Measurements from ENCODE around the gene ZNF207. TPM values are rescaled to one million over a fixed set of nuclear protein-coding genes. Genes with fewer than 3 reads are reported as not detected.

Gene ZNF207
- total RNA-seq, 2 experiments from 2014 or later, result 252 to 262 TPM

- no peaks in the 10 kb centered on the region for H3K36me3 Mint-ChIP-seq (ENCODE audit: low read depth)
- no peaks in the 10 kb centered on the region for H3K9me3 Mint-ChIP-seq
- no peak overlapping the region for H3K27ac Mint-ChIP-seq
- H3K27ac ChIP-seq (ENCODE audit: low read depth in 1 of 2, low read length in 2 of 2), result no peak overlapping the region
- H3K27me3 Mint-ChIP-seq, result peaks cover 1% of the 10 kb centered on the region
- DNase-seq (no peak), ATAC-seq (ENCODE audit: poor library complexity) (no peak)
- no peaks in the 10 kb centered on the region for H3K9me3 ChIP-seq (ENCODE audit: control insufficient read depth in 1 of 2, insufficient read depth in 1 of 2, low read length in 2 of 2)
- peaks cover 9% of the 10 kb centered on the region for H3K4me1 Mint-ChIP-seq (ENCODE audit: low read depth)
- H3K27me3 ChIP-seq (ENCODE audit: control insufficient read depth in 1 of 2, insufficient read depth in 2 of 2, low read length in 2 of 2), result no peaks in the 10 kb centered on the region
- no peaks in the 10 kb centered on the region for H3K36me3 ChIP-seq (ENCODE audit: insufficient read depth, low read length)
- intact Hi-C loops (cut with DNase I, micrococcal nuclease), result no loop called here
- CTCF ChIA-PET, result no interaction called here
- POLR2A ChIA-PET, result no interaction called here
- H3K4me1 ChIP-seq (ENCODE audit: insufficient read depth, low read length), result peaks cover 21% of the 10 kb centered on the region
- no peak for TF ChIP-seq CTCF (IDR thresholded peaks at IDR 0.05)
- no peak overlapping the region for H3K4me3 ChIP-seq (ENCODE audit: low read length)
- H3K4me3 Mint-ChIP-seq, result no peak overlapping the region
Measured at GRCh38 chr17:32320847-32321246, 29.1 kb upstream of the ZNF207 start.

- Mint-ChIP-seq H3K36me3 (ENCODE audit: low read depth) (no peaks in the 10 kb centered on the region), H3K27ac (no peak overlapping the region), H3K4me1 (ENCODE audit: low read depth) (peaks cover 9% of the 10 kb centered on the region), H3K27me3 (no peaks in the 10 kb centered on the region), H3K9me3 (no peaks in the 10 kb centered on the region), H3K4me3 (no peak overlapping the region)
- no peaks in the 10 kb centered on the region for H3K36me3 ChIP-seq (ENCODE audit: insufficient read depth, low read length)
- H3K4me3 ChIP-seq (ENCODE audit: low read length), result no peak overlapping the region
- ChIA-PET CTCF (no interaction called here), POLR2A (interaction anchor here (1.4 kb wide), 1 partner anchor 28 kb away, joined by 4 read pairs; no protein-coding TSS in a partner anchor)
- TF ChIP-seq CTCF (IDR thresholded peaks at IDR 0.05), result no peak
- ATAC-seq (ENCODE audit: poor library complexity) (no peak), DNase-seq (no peak)
- H3K27ac ChIP-seq (ENCODE audit: low read depth in 1 of 2, low read length in 2 of 2), result no peak overlapping the region
- peaks cover 21% of the 10 kb centered on the region for H3K4me1 ChIP-seq (ENCODE audit: insufficient read depth, low read length)
- H3K27me3 ChIP-seq (ENCODE audit: control insufficient read depth in 1 of 2, insufficient read depth in 2 of 2, low read length in 2 of 2), result no peaks in the 10 kb centered on the region
- H3K9me3 ChIP-seq (ENCODE audit: control insufficient read depth in 1 of 2, insufficient read depth in 1 of 2, low read length in 2 of 2), result no peaks in the 10 kb centered on the region
- intact Hi-C loops (cut with DNase I, micrococcal nuclease), result no loop called here
Measured at GRCh38 chr17:32323046-32323445, 26.9 kb upstream of the ZNF207 start.

- H3K36me3 ChIP-seq (ENCODE audit: insufficient read depth, low read length), result no peaks in the 10 kb centered on the region
- Mint-ChIP-seq H3K4me3 (no peak overlapping the region), H3K27me3 (no peaks in the 10 kb centered on the region), H3K4me1 (ENCODE audit: low read depth) (peaks cover 9% of the 10 kb centered on the region), H3K27ac (no peak overlapping the region), H3K36me3 (ENCODE audit: low read depth) (no peaks in the 10 kb centered on the region), H3K9me3 (no peaks in the 10 kb centered on the region)
- DNase-seq (peak in 9 of 14 experiments; percentile 1 to 70 (median 20)), ATAC-seq (ENCODE audit: poor library complexity) (peak; percentile 75)
- CTCF ChIA-PET, result interaction anchor here (1.0 kb wide), 1 partner anchor 17 kb away, joined by 3 read pairs; no protein-coding TSS in a partner anchor
- H3K27me3 ChIP-seq (ENCODE audit: control insufficient read depth in 1 of 2, insufficient read depth in 2 of 2, low read length in 2 of 2), result no peaks in the 10 kb centered on the region
- no peaks in the 10 kb centered on the region for H3K9me3 ChIP-seq (ENCODE audit: control insufficient read depth in 1 of 2, insufficient read depth in 1 of 2, low read length in 2 of 2)
- no peak overlapping the region for H3K27ac ChIP-seq (ENCODE audit: low read depth in 1 of 2, low read length in 2 of 2)
- H3K4me1 ChIP-seq (ENCODE audit: insufficient read depth, low read length), result peaks cover 19% of the 10 kb centered on the region
- intact Hi-C loops (cut with DNase I, micrococcal nuclease), result no loop called here
- POLR2A ChIA-PET, result interaction anchor here (1.4 kb wide), 1 partner anchor 27 kb away, joined by 4 read pairs; no protein-coding TSS in a partner anchor
- H3K4me3 ChIP-seq (ENCODE audit: low read length), result peak overlapping the region; percentile 30
- no peak for TF ChIP-seq CTCF (IDR thresholded peaks at IDR 0.05)
Measured at GRCh38 chr17:32323811-32324491, 26.0 kb upstream of the ZNF207 start.

All from CD4-positive, alpha-beta T cell (primary cell).